ENCODE measurements around the gene FDPS. TPM values are rescaled to one million over a fixed set of nuclear protein-coding genes. Genes with fewer than 3 reads are reported as not detected.

Gene FDPS
- total RNA-seq, 1 experiment from 2014 or later: 449 TPM

GRCh38 chr1:155261852-155262673 lies 46.6 kb upstream of the FDPS start, which contains the start of gene SCAMP3:
Gene SCAMP3, minus strand, starts transcription at chr1:155262360. Its CDS starts 209 bp downstream, at chr1:155262151.
- Histone ChIP-seq H3K27me3 (replicated peaks; ENCODE audit: insufficient read depth, low read depth, low read length, poor library complexity) (no peaks in the 10 kb centered on the region), H3K27ac (ENCODE audit: low read depth, low read length, poor library complexity, severe bottlenecking) (peak within 1 kb of the TSS; percentile 81), H3K4me3 (ENCODE audit: low read depth, low read length, poor library complexity, severe bottlenecking) (peak within 1 kb of the TSS; percentile 69), H3K9me3 (ENCODE audit: low read depth, low read length, poor library complexity, severe bottlenecking) (no peaks in the 10 kb centered on the region), H3K36me3 (ENCODE audit: insufficient read depth, low read length, poor library complexity, severe bottlenecking) (peaks cover 61% of the 10 kb centered on the region), H3K4me1 (ENCODE audit: insufficient read depth, low read length, poor library complexity, severe bottlenecking) (peaks cover 2% of the 10 kb centered on the region)
- ChIA-PET CTCF (interaction anchor here (0.5 to 1.9 kb wide), 3 partner anchors 11 to 333 kb away, joined by 3 to 12 read pairs (median 6); no protein-coding TSS in a partner anchor), POLR2A (ENCODE audit: low non-redundant PET) (no interaction called here)
- intact Hi-C loops (cut with micrococcal nuclease; ENCODE audit: unreplicated experiment): no loop called here
- BruUV-seq (replicated peaks): TSS peak; percentile 36
- TF ChIP-seq EZH2 (IDR thresholded peaks at IDR 0.05; ENCODE audit: borderline replicate concordance, low read depth, low read length, poor library complexity, severe bottlenecking) (no peak), CTCF (conservative IDR thresholded peaks at IDR 0.05; ENCODE audit: low read depth, low read length) (peak; percentile 4; the same call in 1 of the 2 replicates)
- DNase-seq (ENCODE audit: low spot score): peak; percentile 98

- no peak for TF ChIP-seq EZH2 (IDR thresholded peaks at IDR 0.05; ENCODE audit: borderline replicate concordance, low read depth, low read length, poor library complexity, severe bottlenecking)
- no peak for TF ChIP-seq CTCF (conservative IDR thresholded peaks at IDR 0.05; ENCODE audit: low read depth, low read length)
- Histone ChIP-seq H3K36me3 (ENCODE audit: insufficient read depth, low read length, poor library complexity, severe bottlenecking) (peaks cover 71% of the 10 kb centered on the region), H3K4me3 (ENCODE audit: low read depth, low read length, poor library complexity, severe bottlenecking) (no peak overlapping the region), H3K4me1 (ENCODE audit: insufficient read depth, low read length, poor library complexity, severe bottlenecking) (peaks cover 2% of the 10 kb centered on the region), H3K27me3 (replicated peaks; ENCODE audit: insufficient read depth, low read depth, low read length, poor library complexity) (no peaks in the 10 kb centered on the region), H3K27ac (ENCODE audit: low read depth, low read length, poor library complexity, severe bottlenecking) (peak overlapping the region; percentile 42), H3K9me3 (ENCODE audit: low read depth, low read length, poor library complexity, severe bottlenecking) (no peaks in the 10 kb centered on the region)
- ChIA-PET CTCF (interaction anchor here (0.7 kb wide), 1 partner anchor 14 kb away, joined by 4 read pairs; the partner anchor contains the start of gene HCN3), POLR2A (ENCODE audit: low non-redundant PET) (no interaction called here)
- intact Hi-C loops (cut with micrococcal nuclease; ENCODE audit: unreplicated experiment): no loop called here
- no TSS peak for BruUV-seq (replicated peaks)
- DNase-seq (ENCODE audit: low spot score): no peak
These were observed 45.6 kb upstream of the FDPS start for GRCh38 chr1:155263067-155263466.

GRCh38 chr1:155266553-155266952 lies 42.1 kb upstream of the FDPS start:
- TF ChIP-seq CTCF (conservative IDR thresholded peaks at IDR 0.05; ENCODE audit: low read depth, low read length): no peak
- no peak for TF ChIP-seq EZH2 (IDR thresholded peaks at IDR 0.05; ENCODE audit: borderline replicate concordance, low read depth, low read length, poor library complexity, severe bottlenecking)
- no peaks in the 10 kb centered on the region for H3K9me3 ChIP-seq (ENCODE audit: low read depth, low read length, poor library complexity, severe bottlenecking)
- H3K4me1 ChIP-seq (ENCODE audit: insufficient read depth, low read length, poor library complexity, severe bottlenecking): peaks cover 3% of the 10 kb centered on the region
- ChIA-PET POLR2A (ENCODE audit: low non-redundant PET) (no interaction called here), CTCF (no interaction called here)
- no peaks in the 10 kb centered on the region for H3K27me3 ChIP-seq (replicated peaks; ENCODE audit: insufficient read depth, low read depth, low read length, poor library complexity)
- DNase-seq (ENCODE audit: low spot score): no peak
- peaks cover 86% of the 10 kb centered on the region for H3K36me3 ChIP-seq (ENCODE audit: insufficient read depth, low read length, poor library complexity, severe bottlenecking)
- intact Hi-C loops (cut with micrococcal nuclease; ENCODE audit: unreplicated experiment): no loop called here
- H3K4me3 ChIP-seq (ENCODE audit: low read depth, low read length, poor library complexity, severe bottlenecking): no peak overlapping the region
- peak overlapping the region; percentile 38 for H3K27ac ChIP-seq (ENCODE audit: low read depth, low read length, poor library complexity, severe bottlenecking)
- no TSS peak for BruUV-seq (replicated peaks)
